NCI-H2196 treated with DMSO at 0.1 percent for 48 hours (cell line): Measurements from ENCODE around the gene FOSL2.

ENCODE experiments used
- DNase-seq: peaks from one replicate; lab custom pipeline; 2025; ENCODE audit not compliant: unreplicated experiment; lab: John Stamatoyannopoulos, UW

Gene FOSL2

GRCh38 chr2:28394331-28394877, 1.7 kb downstream of the FOSL2 start:
- DNase-seq, result no peak

- DNase-seq, result no peak
These were observed 2.3 kb downstream of the FOSL2 start for GRCh38 chr2:28394997-28395333.

GRCh38 chr2:28395334-28396061, 2.8 kb downstream of the FOSL2 start:
- DNase-seq, result no peak

- no peak for DNase-seq
These were observed 4.4 kb downstream of the FOSL2 start for GRCh38 chr2:28397043-28397381.

- no peak for DNase-seq
These were observed 5.6 kb downstream of the FOSL2 start for GRCh38 chr2:28398101-28398834.

GRCh38 chr2:28399289-28399688, 6.6 kb downstream of the FOSL2 start:
- no peak for DNase-seq

GRCh38 chr2:28399956-28400355, 7.3 kb downstream of the FOSL2 start:
- DNase-seq, result no peak

GRCh38 chr2:28400419-28400818, 7.8 kb downstream of the FOSL2 start:
- no peak for DNase-seq

GRCh38 chr2:28400921-28401320, 8.3 kb downstream of the FOSL2 start:
- DNase-seq, result no peak

GRCh38 chr2:28401411-28401810, 8.8 kb downstream of the FOSL2 start:
- no peak for DNase-seq

- DNase-seq, result no peak
These were observed 9.4 kb downstream of the FOSL2 start for GRCh38 chr2:28401948-28402550.

GRCh38 chr2:28403370-28403956, 10.8 kb downstream of the FOSL2 start:
- no peak for DNase-seq

GRCh38 chr2:28404086-28404485, 11.4 kb downstream of the FOSL2 start:
- no peak for DNase-seq

- DNase-seq, result no peak
These were observed 12.9 kb downstream of the FOSL2 start for GRCh38 chr2:28405537-28405936.

GRCh38 chr2:28406276-28407096, 13.8 kb downstream of the FOSL2 start:
- no peak for DNase-seq

- no peak for DNase-seq
These were observed 14.7 kb downstream of the FOSL2 start for GRCh38 chr2:28407131-28407975.

GRCh38 chr2:28407976-28408690, 15.5 kb downstream of the FOSL2 start:
- DNase-seq, result no peak

GRCh38 chr2:28408764-28409599, 16.3 kb downstream of the FOSL2 start:
- no peak for DNase-seq
